ENCODE results near the gene HMGCS2.

HMGCS2 gene

GRCh38 chr1:119811985-119812557 is 43.4 kb upstream of the HMGCS2 start:
- no peak for DNase-seq (ENCODE audit: extremely low read depth, insufficient read length)
- H3K4me3 ChIP-seq (replicated peaks; ENCODE audit: low read depth, low read length) = no peak overlapping the region
- H3K36me3 ChIP-seq (ENCODE audit: control insufficient read depth, insufficient read depth, low read length) = no peaks in the 10 kb centered on the region
- H3K27me3 ChIP-seq (replicated peaks; ENCODE audit: control insufficient read depth, insufficient read depth, low read length) = no peaks in the 10 kb centered on the region
- TF ChIP-seq, protein P1, sequence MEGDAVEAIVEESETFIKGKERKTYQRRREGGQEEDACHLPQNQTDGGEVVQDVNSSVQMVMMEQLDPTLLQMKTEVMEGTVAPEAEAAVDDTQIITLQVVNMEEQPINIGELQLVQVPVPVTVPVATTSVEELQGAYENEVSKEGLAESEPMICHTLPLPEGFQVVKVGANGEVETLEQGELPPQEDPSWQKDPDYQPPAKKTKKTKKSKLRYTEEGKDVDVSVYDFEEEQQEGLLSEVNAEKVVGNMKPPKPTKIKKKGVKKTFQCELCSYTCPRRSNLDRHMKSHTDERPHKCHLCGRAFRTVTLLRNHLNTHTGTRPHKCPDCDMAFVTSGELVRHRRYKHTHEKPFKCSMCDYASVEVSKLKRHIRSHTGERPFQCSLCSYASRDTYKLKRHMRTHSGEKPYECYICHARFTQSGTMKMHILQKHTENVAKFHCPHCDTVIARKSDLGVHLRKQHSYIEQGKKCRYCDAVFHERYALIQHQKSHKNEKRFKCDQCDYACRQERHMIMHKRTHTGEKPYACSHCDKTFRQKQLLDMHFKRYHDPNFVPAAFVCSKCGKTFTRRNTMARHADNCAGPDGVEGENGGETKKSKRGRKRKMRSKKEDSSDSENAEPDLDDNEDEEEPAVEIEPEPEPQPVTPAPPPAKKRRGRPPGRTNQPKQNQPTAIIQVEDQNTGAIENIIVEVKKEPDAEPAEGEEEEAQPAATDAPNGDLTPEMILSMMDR (IDR thresholded peaks at IDR 0.05; ENCODE audit: insufficient read depth, low read length, poor library complexity, severe bottlenecking) = no peak

- Histone ChIP-seq H3K36me3 (ENCODE audit: control insufficient read depth, insufficient read depth, low read length) (no peaks in the 10 kb centered on the region), H3K27me3 (replicated peaks; ENCODE audit: control insufficient read depth, insufficient read depth, low read length) (no peaks in the 10 kb centered on the region), H3K4me3 (replicated peaks; ENCODE audit: low read depth, low read length) (no peak within 1 kb of the TSS)
- TF ChIP-seq, protein P1 (IDR thresholded peaks at IDR 0.05; ENCODE audit: insufficient read depth, low read length, poor library complexity, severe bottlenecking) = no peak
- no peak for DNase-seq (ENCODE audit: extremely low read depth, insufficient read length)
These were observed 42.7 kb upstream of the HMGCS2 start, which contains the start of gene REG4 for GRCh38 chr1:119811387-119811786. Gene REG4, minus strand, starts transcription at chr1:119811460. Its CDS starts 2,691 bp downstream, at chr1:119808769.

DNA sequence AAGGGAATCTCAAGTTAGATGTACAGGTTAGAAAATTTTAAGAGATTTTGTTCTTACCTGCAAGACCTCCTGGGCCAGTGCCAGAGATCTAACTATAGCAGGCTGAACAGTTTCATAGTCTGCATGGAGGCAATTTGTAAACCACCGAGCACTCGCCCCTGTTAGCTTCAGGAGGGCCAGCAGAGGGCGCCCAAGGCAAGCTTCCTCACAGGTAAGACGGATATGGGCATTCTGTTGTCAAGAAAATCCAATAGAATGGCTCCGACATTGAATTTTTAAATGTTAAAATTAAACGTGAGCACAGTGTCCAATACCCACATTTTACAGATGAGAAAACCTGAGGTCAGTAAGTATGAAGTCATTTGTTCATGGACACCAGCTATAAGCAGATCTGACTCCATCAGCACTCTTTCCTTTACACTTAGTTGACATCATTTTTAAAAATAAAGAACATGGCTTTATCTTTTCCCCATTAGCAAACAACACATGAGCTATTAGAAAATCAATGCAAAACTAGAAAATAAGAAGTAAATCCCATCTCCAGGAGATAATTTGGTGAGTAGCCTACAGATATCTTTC is 40.4 kb upstream of the HMGCS2 start:
- no peaks in the 10 kb centered on the region for H3K27me3 ChIP-seq (replicated peaks; ENCODE audit: control insufficient read depth, insufficient read depth, low read length)
- TF ChIP-seq, protein P1 (IDR thresholded peaks at IDR 0.05; ENCODE audit: insufficient read depth, low read length, poor library complexity, severe bottlenecking) = peak; percentile 98
- DNase-seq (ENCODE audit: extremely low read depth, insufficient read length) = peak; percentile 4
- H3K4me3 ChIP-seq (replicated peaks; ENCODE audit: low read depth, low read length) = no peak overlapping the region
- H3K36me3 ChIP-seq (ENCODE audit: control insufficient read depth, insufficient read depth, low read length) = no peaks in the 10 kb centered on the region

DNA sequence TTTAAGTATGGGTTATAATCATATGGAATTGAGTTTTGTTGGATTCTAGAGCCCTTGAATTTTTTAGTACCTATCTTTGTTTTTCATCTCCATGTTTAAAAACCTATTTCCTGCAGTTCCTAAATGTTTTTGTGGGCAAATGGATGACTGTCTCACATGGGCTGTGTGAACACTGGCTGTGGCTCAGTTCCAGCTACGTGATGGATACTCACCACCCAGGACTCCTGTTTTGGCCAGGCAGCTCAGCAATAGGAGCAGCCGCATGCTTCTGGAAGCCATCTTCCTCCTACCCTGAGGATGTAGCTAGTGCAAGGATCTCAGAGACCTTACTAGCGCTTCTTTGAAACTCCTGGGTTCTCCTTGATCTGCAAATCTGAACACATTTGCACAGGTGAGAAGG is 39.8 kb upstream of the HMGCS2 start:
- TF ChIP-seq, protein P1 (IDR thresholded peaks at IDR 0.05; ENCODE audit: insufficient read depth, low read length, poor library complexity, severe bottlenecking) = no peak
- no peaks in the 10 kb centered on the region for H3K36me3 ChIP-seq (ENCODE audit: control insufficient read depth, insufficient read depth, low read length)
- no peak overlapping the region for H3K4me3 ChIP-seq (replicated peaks; ENCODE audit: low read depth, low read length)
- H3K27me3 ChIP-seq (replicated peaks; ENCODE audit: control insufficient read depth, insufficient read depth, low read length) = 0 out of 2 replicates have a peak, but pooled peaks cover 1% of the 10 kb centered on the region
- DNase-seq (ENCODE audit: extremely low read depth, insufficient read length) = no peak

GRCh38 chr1:119806489-119806888 is 37.8 kb upstream of the HMGCS2 start:
- Histone ChIP-seq H3K4me3 (replicated peaks; ENCODE audit: low read depth, low read length) (no peak overlapping the region), H3K36me3 (ENCODE audit: control insufficient read depth, insufficient read depth, low read length) (no peaks in the 10 kb centered on the region), H3K27me3 (replicated peaks; ENCODE audit: control insufficient read depth, insufficient read depth, low read length) (0 out of 2 replicates have a peak, but pooled peaks cover 1% of the 10 kb centered on the region)
- TF ChIP-seq, protein P1 (IDR thresholded peaks at IDR 0.05; ENCODE audit: insufficient read depth, low read length, poor library complexity, severe bottlenecking) = no peak
- DNase-seq (ENCODE audit: extremely low read depth, insufficient read length) = no peak

Measured in GM06990 (cell line).